GM23338 (cell line): ENCODE measurements around the gene STIP1.

Source experiments
- CREB1 ChIP-seq: fragments of 250-450 bp; sonication (Bioruptor Pico); IDR thresholded peaks from 2 replicates; pipeline ENCODE4 v1.5.0; 2020; ENCODE audit warnings: low read depth, mild to moderate bottlenecking, moderate library complexity
- EZH2 ChIP-seq: fragments of 200-600 bp; sonication (generic); IDR thresholded peaks from one replicate; pipeline ENCODE4 v1.8.0; 2017; ENCODE audit warnings: antibody characterized with exemption, mild to moderate bottlenecking, low read depth; ENCODE audit not compliant: unreplicated experiment
- EZH2phosphoT487 ChIP-seq: fragments of 200-600 bp; sonication (generic); IDR thresholded peaks from one replicate; pipeline ENCODE4 v1.8.1; 2018; ENCODE audit warnings: antibody characterized with exemption; ENCODE audit not compliant: unreplicated experiment
- NANOG ChIP-seq: IDR thresholded peaks from 2 replicates; pipeline ENCODE4 v1.6.1; 2016; ENCODE audit warnings: antibody characterized with exemption, borderline replicate concordance
- POLR2AphosphoS5 ChIP-seq: IDR thresholded peaks from 2 replicates; pipeline ENCODE4 v1.6.1; 2016; ENCODE audit warnings: antibody characterized with exemption, low read depth
- STAT1 ChIP-seq: IDR thresholded peaks from one replicate; pipeline ENCODE4 v1.6.1; 2016; ENCODE audit warnings: antibody characterized with exemption; ENCODE audit not compliant: unreplicated experiment
- TF ChIP-seq, protein P1 (sequence below), 2 experiments: fragments of 200-600 bp in 1 of 2; sonication (generic) in 1 of 2; conservative IDR thresholded peaks; 2 replicates each; pipeline versions ENCODE4 v1.5.1 to v1.6.1; 2016 to 2017; ENCODE audit warnings: antibody characterized with exemption in 2 of 2, low read depth in 2 of 2, mild to moderate bottlenecking in 2 of 2, moderate library complexity in 1 of 2
- TF ChIP-seq, protein P2 (sequence below): IDR thresholded peaks from one replicate; pipeline ENCODE4 v1.6.1; 2018; ENCODE audit warnings: antibody characterized with exemption; ENCODE audit not compliant: unreplicated experiment

DNA sequence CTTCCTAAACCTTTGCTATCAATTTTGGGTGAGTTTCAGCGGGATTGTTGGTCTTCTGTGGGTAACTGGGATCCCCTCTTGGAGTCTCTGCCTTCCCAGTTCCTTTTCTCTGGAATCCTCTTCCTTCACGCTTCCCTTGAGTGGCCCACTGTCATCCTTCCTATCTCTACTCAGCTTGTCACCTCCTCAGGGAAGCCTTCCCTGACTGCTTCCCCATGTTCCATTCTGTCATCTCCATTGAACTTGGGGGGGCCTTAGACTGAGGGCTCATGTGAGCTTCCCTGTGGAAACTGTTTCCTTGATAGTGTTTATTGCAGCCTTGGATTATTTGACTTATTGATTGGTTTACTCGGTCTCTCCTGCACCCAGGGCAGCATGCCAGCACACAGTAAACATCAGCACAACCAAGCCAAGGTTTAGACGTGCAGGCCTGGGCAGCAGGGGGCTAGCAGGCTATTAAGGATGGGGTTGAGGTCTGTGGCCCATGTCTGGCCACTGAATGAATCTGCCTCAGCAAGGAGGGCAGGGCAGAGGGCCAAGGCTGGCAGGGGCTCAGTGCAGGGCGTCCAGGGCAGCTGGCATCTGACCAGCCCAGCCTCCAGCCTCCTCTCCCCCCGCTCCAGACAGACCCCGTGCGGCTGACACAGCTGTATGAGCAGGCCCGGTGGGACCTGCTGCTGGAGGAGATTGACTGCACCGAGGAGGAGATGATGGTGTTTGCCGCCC, 32.8 kb downstream of the STIP1 start:
- TF ChIP-seq, protein P1, sequence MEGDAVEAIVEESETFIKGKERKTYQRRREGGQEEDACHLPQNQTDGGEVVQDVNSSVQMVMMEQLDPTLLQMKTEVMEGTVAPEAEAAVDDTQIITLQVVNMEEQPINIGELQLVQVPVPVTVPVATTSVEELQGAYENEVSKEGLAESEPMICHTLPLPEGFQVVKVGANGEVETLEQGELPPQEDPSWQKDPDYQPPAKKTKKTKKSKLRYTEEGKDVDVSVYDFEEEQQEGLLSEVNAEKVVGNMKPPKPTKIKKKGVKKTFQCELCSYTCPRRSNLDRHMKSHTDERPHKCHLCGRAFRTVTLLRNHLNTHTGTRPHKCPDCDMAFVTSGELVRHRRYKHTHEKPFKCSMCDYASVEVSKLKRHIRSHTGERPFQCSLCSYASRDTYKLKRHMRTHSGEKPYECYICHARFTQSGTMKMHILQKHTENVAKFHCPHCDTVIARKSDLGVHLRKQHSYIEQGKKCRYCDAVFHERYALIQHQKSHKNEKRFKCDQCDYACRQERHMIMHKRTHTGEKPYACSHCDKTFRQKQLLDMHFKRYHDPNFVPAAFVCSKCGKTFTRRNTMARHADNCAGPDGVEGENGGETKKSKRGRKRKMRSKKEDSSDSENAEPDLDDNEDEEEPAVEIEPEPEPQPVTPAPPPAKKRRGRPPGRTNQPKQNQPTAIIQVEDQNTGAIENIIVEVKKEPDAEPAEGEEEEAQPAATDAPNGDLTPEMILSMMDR (conservative IDR thresholded peaks at IDR 0.05; ENCODE audit: low read depth in 2 of 2), result no peak
- TF ChIP-seq NANOG (no peak), EZH2 (no peak), POLR2AphosphoS5 (no peak), EZH2phosphoT487 (no peak), CREB1 (no peak), STAT1 (no peak)
- TF ChIP-seq, protein P2, sequence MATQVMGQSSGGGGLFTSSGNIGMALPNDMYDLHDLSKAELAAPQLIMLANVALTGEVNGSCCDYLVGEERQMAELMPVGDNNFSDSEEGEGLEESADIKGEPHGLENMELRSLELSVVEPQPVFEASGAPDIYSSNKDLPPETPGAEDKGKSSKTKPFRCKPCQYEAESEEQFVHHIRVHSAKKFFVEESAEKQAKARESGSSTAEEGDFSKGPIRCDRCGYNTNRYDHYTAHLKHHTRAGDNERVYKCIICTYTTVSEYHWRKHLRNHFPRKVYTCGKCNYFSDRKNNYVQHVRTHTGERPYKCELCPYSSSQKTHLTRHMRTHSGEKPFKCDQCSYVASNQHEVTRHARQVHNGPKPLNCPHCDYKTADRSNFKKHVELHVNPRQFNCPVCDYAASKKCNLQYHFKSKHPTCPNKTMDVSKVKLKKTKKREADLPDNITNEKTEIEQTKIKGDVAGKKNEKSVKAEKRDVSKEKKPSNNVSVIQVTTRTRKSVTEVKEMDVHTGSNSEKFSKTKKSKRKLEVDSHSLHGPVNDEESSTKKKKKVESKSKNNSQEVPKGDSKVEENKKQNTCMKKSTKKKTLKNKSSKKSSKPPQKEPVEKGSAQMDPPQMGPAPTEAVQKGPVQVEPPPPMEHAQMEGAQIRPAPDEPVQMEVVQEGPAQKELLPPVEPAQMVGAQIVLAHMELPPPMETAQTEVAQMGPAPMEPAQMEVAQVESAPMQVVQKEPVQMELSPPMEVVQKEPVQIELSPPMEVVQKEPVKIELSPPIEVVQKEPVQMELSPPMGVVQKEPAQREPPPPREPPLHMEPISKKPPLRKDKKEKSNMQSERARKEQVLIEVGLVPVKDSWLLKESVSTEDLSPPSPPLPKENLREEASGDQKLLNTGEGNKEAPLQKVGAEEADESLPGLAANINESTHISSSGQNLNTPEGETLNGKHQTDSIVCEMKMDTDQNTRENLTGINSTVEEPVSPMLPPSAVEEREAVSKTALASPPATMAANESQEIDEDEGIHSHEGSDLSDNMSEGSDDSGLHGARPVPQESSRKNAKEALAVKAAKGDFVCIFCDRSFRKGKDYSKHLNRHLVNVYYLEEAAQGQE, result no peak
